K562 (cell line): ENCODE results near the gene BTBD17. TPM values are rescaled to one million over a fixed set of nuclear protein-coding genes. Genes with fewer than 3 reads are reported as not detected.

Source experiments
- CTBP1 ChIP-seq: fragments of 450-650 bp; IDR thresholded peaks from 2 replicates; pipeline ENCODE4 v1.6.1; 2016; ENCODE audit warnings: borderline replicate concordance
- EHMT2 ChIP-seq: fragments of 450-650 bp; IDR thresholded peaks from 2 replicates; pipeline ENCODE4 v1.6.1; 2018; ENCODE audit warnings: antibody characterized with exemption
- HDAC3 ChIP-seq: fragments of 450-650 bp; IDR thresholded peaks from 2 replicates; pipeline ENCODE4 v1.6.1; 2018; ENCODE audit warnings: borderline replicate concordance, mild to moderate bottlenecking, moderate library complexity; ENCODE audit not compliant: partially characterized antibody
- HEY1 ChIP-seq: fragments of 250-450 bp; sonication (Bioruptor Pico); IDR thresholded peaks from 2 replicates; pipeline ENCODE4 v1.5.0; 2020; ENCODE audit warnings: mild to moderate bottlenecking, moderate library complexity, borderline replicate concordance
- KLF16 ChIP-seq: IDR thresholded peaks from 2 replicates; pipeline ENCODE4 v1.6.1; 2016; ENCODE audit warnings: antibody characterized with exemption
- NFIC ChIP-seq: fragments of 450-650 bp; IDR thresholded peaks from 2 replicates; pipeline ENCODE4 v1.6.1; 2017; ENCODE audit warnings: mild to moderate bottlenecking, inconsistent platforms
- RAD21 ChIP-seq, 2 experiments: fragments of 250-450 bp in 1 of 2; fragments of 450-650 bp in 1 of 2; sonication (Bioruptor Pico) in 1 of 2; formaldehyde crosslinking in 1 of 2; IDR thresholded peaks in 1 of 2; conservative IDR thresholded peaks in 1 of 2; 2 replicates each; pipeline versions ENCODE4 v1.4.0 to v1.8.0; 2020 to 2022; ENCODE audit warnings: mild to moderate bottlenecking in 2 of 2, moderate library complexity in 1 of 2
- SIN3B ChIP-seq: fragments of 450-650 bp; IDR thresholded peaks from 2 replicates; pipeline ENCODE4 v1.6.1; 2017; ENCODE audit warnings: low read depth, mild to moderate bottlenecking, moderate library complexity
- SOX6 ChIP-seq: fragments of 450-650 bp; IDR thresholded peaks from 2 replicates; pipeline ENCODE4 v1.6.1; 2014; ENCODE audit warnings: mild to moderate bottlenecking
- STAG1 ChIP-seq: sonication (generic); formaldehyde crosslinking; IDR thresholded peaks from 2 replicates; pipeline ENCODE4 v1.5.0; 2020; ENCODE audit warnings: missing genetic modification reagents, borderline replicate concordance
- TEAD2 ChIP-seq: fragments of 450-650 bp; IDR thresholded peaks from 2 replicates; pipeline ENCODE4 v1.6.1; 2016; ENCODE audit warnings: missing genetic modification characterization, control low read depth, missing compliant biosample characterization
- THRAP3 ChIP-seq: fragments of 450-650 bp; IDR thresholded peaks from 2 replicates; pipeline ENCODE4 v1.6.1; 2016; ENCODE audit warnings: mild to moderate bottlenecking, inconsistent platforms, borderline replicate concordance
- XRCC4 ChIP-seq: IDR thresholded peaks from one replicate; pipeline ENCODE4 v1.6.1; 2011; ENCODE audit not compliant: insufficient read depth, insufficient read length; ENCODE audit errors: extremely low read depth
- ZBTB17 ChIP-seq: fragments of 450-650 bp; formaldehyde crosslinking; IDR thresholded peaks from 2 replicates; pipeline ENCODE4 v1.4.0; 2020; ENCODE audit warnings: mild to moderate bottlenecking
- ZNF431 ChIP-seq: sonication (generic); formaldehyde crosslinking; IDR thresholded peaks from 2 replicates; pipeline ENCODE4 v1.8.0; 2022; ENCODE audit warnings: mild to moderate bottlenecking, missing genetic modification reagents
- ZNF444 ChIP-seq: fragments of 250-450 bp; sonication (Bioruptor Pico); IDR thresholded peaks from 2 replicates; pipeline ENCODE4 v1.4.0; 2020; ENCODE audit warnings: mild to moderate bottlenecking, moderate library complexity
- polyA plus RNA-seq, 8 experiments: library from polyadenylated mRNA; depleted of rRNA in 4 of 8; stranded (reverse) in 5 of 8; unstranded in 3 of 8; fragments of >200 nt; fragmentation: Nextera tagmentation in 2 of 8; fragmentation: Illumina TruSeq in 1 of 8; extraction: Ambion mirVana in 2 of 8; extraction: Trizol in 1 of 8; gene quantifications; 2 replicates each; pipeline versions ENCODE4 v1.2.1 to v1.2.3, GENCODE V29; 2011 to 2014; ENCODE audit warnings: inconsistent platforms in 1 of 8, missing spikeins in 1 of 8
- total RNA-seq, 7 experiments: library from RNA; depleted of rRNA in 6 of 7; stranded (reverse); fragments of >200 nt in 6 of 7; fragmentation: Illumina TruSeq in 2 of 7; extraction: Trizol in 2 of 7; gene quantifications; 2 replicates each; pipeline versions ENCODE4 v1.2.1 to v1.2.3, GENCODE V29; 2011 to 2021; ENCODE audit warnings: low replicate concordance in 1 of 7
- TF ChIP-seq, protein P1 (sequence below): sonication (generic); formaldehyde crosslinking; IDR thresholded peaks from 2 replicates; pipeline ENCODE4 v1.8.0; 2022; ENCODE audit warnings: missing genetic modification reagents, mild to moderate bottlenecking, borderline replicate concordance
- TF ChIP-seq, protein P2 (sequence below): fragments of 450-650 bp; IDR thresholded peaks from 2 replicates; pipeline ENCODE4 v1.6.1; 2016; ENCODE audit warnings: mild to moderate bottlenecking

The BTBD17 gene
- total and polyA plus RNA-seq, 9 of the 15 experiments (the other 6 are each of a cell fraction or from before 2014, with no cell fraction given), result not detected

DNA sequence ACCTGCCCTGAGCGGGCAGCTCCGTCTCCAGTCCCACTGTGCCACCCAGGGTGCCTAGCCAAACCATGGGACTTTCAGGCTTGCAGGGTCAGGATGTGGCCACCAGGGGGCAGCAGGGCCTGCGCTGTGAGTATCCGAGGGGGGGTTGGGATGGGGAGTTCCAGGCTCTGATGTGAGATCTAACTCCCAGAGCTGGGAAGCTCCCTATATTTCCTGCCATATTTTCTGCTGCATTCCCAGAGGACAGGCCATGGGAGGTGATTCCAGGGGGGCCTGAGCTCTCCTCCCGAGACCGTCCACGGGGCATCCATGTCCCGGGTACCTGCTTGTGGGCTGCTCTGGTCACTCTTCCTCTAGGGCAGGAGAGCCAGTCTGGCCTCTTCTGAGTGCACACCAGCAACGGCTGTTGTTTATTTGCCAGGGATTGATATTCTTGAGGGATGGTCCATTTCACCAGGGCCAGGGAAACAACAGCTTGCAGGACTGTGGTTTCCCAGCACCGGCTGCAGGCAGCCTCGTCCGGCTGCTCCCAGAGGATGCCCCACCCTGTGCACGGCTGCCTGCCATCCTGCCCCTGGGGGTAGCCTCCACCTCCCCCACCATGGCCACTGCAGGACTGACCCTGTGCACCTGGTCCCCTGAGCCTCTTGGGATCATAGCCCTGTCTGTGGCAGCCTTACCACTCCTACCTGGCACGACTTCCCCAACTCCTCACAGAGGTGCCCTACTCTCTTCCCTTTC lies 6.8 kb upstream of the BTBD17 start (continued):
- TF ChIP-seq RAD21 (CRISPR knock-in tag; conservative IDR thresholded peaks at IDR 0.05 in 1 of 2, IDR thresholded peaks at IDR 0.05 in 1 of 2), result peak; percentile 83 to 92
- TF ChIP-seq, protein P1, sequence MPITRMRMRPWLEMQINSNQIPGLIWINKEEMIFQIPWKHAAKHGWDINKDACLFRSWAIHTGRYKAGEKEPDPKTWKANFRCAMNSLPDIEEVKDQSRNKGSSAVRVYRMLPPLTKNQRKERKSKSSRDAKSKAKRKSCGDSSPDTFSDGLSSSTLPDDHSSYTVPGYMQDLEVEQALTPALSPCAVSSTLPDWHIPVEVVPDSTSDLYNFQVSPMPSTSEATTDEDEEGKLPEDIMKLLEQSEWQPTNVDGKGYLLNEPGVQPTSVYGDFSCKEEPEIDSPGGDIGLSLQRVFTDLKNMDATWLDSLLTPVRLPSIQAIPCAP, result no peak
- TF ChIP-seq SIN3B, result peak; percentile 22; the same call in 1 of the 2 replicates
- no peak for TF ChIP-seq XRCC4
- no peak for TF ChIP-seq HEY1 (CRISPR knock-in tag)
- TF ChIP-seq, protein P2, sequence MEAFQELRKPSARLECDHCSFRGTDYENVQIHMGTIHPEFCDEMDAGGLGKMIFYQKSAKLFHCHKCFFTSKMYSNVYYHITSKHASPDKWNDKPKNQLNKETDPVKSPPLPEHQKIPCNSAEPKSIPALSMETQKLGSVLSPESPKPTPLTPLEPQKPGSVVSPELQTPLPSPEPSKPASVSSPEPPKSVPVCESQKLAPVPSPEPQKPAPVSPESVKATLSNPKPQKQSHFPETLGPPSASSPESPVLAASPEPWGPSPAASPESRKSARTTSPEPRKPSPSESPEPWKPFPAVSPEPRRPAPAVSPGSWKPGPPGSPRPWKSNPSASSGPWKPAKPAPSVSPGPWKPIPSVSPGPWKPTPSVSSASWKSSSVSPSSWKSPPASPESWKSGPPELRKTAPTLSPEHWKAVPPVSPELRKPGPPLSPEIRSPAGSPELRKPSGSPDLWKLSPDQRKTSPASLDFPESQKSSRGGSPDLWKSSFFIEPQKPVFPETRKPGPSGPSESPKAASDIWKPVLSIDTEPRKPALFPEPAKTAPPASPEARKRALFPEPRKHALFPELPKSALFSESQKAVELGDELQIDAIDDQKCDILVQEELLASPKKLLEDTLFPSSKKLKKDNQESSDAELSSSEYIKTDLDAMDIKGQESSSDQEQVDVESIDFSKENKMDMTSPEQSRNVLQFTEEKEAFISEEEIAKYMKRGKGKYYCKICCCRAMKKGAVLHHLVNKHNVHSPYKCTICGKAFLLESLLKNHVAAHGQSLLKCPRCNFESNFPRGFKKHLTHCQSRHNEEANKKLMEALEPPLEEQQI, result no peak
- TF ChIP-seq STAG1 (CRISPR knock-in tag), result peak; percentile 75; the same call in 1 of the 2 replicates
- no peak for TF ChIP-seq ZNF444 (CRISPR knock-in tag)
- peak; percentile 57 for TF ChIP-seq KLF16
- TF ChIP-seq HDAC3, result no peak
- TF ChIP-seq ZBTB17 (CRISPR knock-in tag), result no peak
- no peak for TF ChIP-seq NFIC
- no peak for TF ChIP-seq ZNF431 (CRISPR knock-in tag)
- no peak for TF ChIP-seq THRAP3
- TF ChIP-seq EHMT2, result no peak
- TF ChIP-seq CTBP1, result peak; percentile 19; the same call in 1 of the 2 replicates
- TF ChIP-seq SOX6, result no peak
- no peak for TF ChIP-seq TEAD2
